Prostate gland (tissue), 2 donors: ENCODE data around the gene TBC1D22A.

Source experiments
- CTCF ChIP-seq, 4 experiments: fragments of 200-600 bp in 2 of 4; fragments of 450-650 bp in 2 of 4; sonication (generic) in 2 of 4; IDR thresholded peaks; 1 replicate in 3 of 4; 2 replicates in 1 of 4; pipeline ENCODE4 v1.5.1; 2016 to 2019; ENCODE audit warnings: antibody characterized with exemption in 4 of 4, mild to moderate bottlenecking in 2 of 4, moderate library complexity in 2 of 4
- POLR2A ChIP-seq: fragments of 450-650 bp; IDR thresholded peaks from one replicate; pipeline ENCODE4 v1.6.1; 2016; ENCODE audit warnings: antibody characterized with exemption, mild to moderate bottlenecking
- POLR2AphosphoS5 ChIP-seq: sonication (generic); formaldehyde crosslinking; IDR thresholded peaks from one replicate; pipeline ENCODE4 v1.6.1; 2017; ENCODE audit warnings: antibody characterized with exemption

GRCh38 chr22:46742576-46743221, 19.8 kb upstream of the TBC1D22A start:
- no peak for TF ChIP-seq CTCF (IDR thresholded peaks at IDR 0.05)
- TF ChIP-seq POLR2A, result no peak
- peak; percentile 61 for TF ChIP-seq POLR2AphosphoS5
